Choroid plexus epithelial cell (primary cell): ENCODE results near the gene CALCOCO2.

Experiments used
- DNase-seq: peaks from one replicate; pipeline ENCODE4 v3.0.0-alpha.2; 2010; ENCODE audit warnings: low read depth
- H3K4me3 ChIP-seq: 2 replicates; pipeline ENCODE4 v1.5.1; 2011; ENCODE audit warnings: low read depth, mild to moderate bottlenecking, control low read depth, low read length, moderate library complexity
- TF ChIP-seq, protein P1 (sequence below): conservative IDR thresholded peaks from 2 replicates; pipeline ENCODE4 v1.5.1; 2011; ENCODE audit warnings: low read depth, mild to moderate bottlenecking, control low read depth, inconsistent platforms, low read length, moderate library complexity

The CALCOCO2 gene

DNA sequence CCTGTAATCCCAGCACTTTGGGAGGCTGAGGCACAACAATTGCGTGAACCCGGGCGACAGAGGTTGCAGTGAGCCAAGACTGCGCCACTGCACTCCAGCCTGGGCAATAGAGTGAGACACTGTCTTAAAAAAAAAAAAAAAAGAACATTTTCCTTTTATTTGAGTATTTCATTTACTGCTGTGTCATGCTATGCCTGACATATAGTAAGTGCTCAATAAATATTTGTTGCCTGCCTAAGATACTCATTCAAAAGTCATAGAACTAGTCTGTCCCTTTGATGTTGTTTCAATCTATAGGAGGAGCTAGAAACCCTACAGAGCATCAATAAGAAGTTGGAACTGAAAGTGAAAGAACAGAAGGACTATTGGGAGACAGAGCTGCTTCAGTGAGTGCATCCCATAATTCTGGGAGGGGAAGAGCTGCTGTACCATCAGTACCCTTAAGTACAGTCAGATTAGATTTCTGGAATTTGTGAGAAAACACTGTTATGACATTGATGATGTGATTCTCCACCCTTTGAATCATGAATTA is 20.0 kb downstream of the CALCOCO2 start:
- no peak overlapping the region for H3K4me3 ChIP-seq
- TF ChIP-seq, protein P1, sequence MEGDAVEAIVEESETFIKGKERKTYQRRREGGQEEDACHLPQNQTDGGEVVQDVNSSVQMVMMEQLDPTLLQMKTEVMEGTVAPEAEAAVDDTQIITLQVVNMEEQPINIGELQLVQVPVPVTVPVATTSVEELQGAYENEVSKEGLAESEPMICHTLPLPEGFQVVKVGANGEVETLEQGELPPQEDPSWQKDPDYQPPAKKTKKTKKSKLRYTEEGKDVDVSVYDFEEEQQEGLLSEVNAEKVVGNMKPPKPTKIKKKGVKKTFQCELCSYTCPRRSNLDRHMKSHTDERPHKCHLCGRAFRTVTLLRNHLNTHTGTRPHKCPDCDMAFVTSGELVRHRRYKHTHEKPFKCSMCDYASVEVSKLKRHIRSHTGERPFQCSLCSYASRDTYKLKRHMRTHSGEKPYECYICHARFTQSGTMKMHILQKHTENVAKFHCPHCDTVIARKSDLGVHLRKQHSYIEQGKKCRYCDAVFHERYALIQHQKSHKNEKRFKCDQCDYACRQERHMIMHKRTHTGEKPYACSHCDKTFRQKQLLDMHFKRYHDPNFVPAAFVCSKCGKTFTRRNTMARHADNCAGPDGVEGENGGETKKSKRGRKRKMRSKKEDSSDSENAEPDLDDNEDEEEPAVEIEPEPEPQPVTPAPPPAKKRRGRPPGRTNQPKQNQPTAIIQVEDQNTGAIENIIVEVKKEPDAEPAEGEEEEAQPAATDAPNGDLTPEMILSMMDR: no peak
- no peak for DNase-seq

DNA sequence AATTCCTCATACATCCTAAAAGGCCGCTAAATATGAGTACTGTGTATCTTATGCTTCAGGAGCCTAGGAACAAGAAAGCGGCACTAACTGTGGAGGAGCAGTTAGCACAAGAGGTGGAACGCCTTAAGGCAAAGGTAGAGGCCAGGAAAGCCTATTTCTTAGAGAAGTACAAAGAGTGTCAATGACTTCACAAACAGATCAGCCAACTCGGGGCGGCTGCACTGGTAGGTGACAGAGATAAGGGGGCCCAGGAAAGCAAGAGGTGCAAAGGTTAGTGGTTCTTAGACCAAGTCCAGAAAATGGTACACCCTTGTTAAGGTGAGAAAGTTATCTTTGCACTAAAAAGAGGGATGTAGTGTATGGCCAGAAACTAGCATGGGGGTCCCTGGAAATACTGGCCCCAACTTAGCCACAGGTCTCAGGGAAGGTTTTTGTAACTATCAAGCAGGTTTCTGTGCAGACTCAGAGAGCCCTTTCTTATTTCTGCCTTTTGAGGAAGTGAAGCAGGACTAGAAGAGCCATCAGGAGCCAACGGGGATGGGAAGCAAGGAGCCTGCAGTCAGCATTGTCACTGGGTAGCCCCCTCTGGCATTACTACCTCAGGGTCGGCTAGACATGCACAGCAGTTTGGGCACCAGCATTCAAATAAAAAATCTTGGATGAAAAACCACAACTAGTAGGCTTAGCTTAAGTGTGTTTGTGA is 24.1 kb downstream of the CALCOCO2 start:
- TF ChIP-seq, protein P1: no peak
- no peak overlapping the region for H3K4me3 ChIP-seq
- no peak for DNase-seq

DNA sequence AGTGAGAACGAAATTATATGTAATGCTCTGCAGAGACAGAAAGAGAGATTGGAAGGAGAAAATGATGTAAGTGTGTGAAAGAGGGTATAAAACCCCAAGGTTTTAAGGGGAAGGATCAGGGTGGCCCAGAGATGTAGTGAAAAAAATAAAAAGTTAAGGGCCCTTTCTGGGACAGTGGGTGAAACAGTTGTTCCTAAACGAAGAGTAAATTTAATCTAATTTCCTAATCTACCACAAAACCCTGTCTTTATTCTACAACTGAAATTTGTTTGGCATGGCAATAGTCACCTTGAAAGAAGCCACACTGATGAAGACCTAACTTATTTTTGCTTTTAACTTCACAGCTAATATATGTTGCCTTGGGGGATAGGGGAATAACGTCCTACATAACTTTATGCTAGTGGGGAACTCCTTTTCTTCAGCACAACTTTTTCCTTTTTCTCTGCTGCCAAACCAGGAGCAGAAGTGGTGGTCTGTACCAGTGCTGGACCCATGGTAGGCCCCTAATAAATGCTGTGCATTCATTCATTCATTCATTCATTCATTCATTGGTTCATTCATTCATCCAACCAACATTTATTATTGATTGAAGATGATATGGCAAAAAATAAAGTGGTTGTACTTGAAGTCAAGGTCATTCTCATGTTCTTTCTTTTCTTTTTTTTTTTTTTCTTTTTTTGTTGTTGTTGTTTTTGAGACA is 25.4 kb downstream of the CALCOCO2 start:
- no peak overlapping the region for H3K4me3 ChIP-seq
- TF ChIP-seq, protein P1: no peak
- no peak for DNase-seq

DNA sequence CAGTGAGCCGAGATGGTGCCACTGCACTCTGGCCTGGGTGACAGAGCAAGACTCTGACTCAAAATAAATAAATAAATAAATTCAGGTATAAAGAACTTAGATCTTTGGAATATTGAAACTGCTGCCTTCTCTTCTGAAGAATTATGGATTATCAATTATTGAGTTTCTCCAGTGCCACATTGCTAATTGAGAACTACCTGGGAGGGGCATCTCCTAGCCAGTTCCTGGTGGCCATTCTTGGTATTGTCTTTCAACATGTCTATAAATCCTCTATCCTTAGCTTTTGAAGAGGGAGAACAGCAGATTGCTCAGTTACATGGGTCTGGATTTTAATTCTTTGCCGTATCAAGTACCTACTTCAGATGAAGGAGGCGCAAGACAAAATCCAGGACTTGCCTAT is 29.2 kb downstream of the CALCOCO2 start:
- TF ChIP-seq, protein P1: peak; percentile 41
- no peak overlapping the region for H3K4me3 ChIP-seq
- DNase-seq: no peak

DNA sequence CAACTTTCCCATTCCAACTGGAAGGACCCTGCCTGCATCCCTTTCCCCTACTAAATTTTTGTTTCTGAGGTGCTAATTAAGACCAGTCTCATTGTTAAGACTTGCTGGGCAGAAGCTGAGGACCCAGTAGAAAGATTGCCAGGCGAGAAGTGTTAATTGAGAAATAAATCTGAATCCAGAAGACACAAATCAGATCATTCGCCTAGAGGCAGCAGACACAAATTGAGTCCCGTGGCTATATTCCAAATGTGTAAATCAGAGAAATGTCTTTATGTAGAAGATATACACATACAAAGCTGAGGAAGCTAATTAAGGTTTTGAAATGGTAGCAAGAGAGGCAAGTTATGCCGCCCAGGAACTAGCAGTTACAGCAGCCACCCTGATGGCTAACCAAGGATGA is 29.6 kb downstream of the CALCOCO2 start:
- TF ChIP-seq, protein P1: no peak

DNA sequence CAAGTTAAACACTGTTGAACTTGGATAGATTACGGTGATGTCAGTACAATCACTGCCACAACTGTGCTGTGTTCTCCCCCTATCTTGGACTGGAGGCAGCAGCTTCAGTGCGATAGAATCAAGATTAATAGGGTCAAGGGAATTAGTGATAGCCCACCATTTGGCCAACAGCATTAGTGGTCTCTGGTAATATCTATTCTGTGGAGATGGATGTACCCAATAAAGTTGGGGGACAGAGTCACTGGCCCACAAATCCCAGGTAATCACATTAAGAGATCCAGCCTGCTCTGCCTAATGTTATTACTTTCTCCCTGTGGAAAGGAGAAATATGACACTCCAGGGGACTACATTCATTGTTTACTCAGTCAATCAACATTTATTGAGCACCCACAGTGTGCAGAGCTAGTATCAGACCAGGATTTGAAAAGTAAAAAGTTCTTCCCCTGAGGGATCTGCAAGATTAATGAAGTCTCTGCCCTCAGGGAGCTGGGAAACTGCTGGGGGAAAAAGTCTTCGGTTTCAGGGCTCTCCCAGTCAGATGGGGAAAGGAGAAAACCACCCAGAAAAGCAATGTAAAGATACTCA is 38.2 kb downstream of the CALCOCO2 start:
- no peak overlapping the region for H3K4me3 ChIP-seq
- DNase-seq: no peak
- TF ChIP-seq, protein P1: no peak

More for the DNA sequence above, 29.6 kb downstream of the CALCOCO2 start:
- no peak overlapping the region for H3K4me3 ChIP-seq
- DNase-seq: no peak
